ENCODE measurements around the gene TMEM132D.
"Not testable (repeated sequence)": the region's sequence is repeated elsewhere in the genome, so short reads cannot be mapped to it uniquely, and the experiment has no call there.

Gene TMEM132D

GRCh38 chr12:129076441-129077320 lies 827.1 kb downstream of the TMEM132D start:
- no peak for DNase-seq
- TF ChIP-seq GATA1 (IDR thresholded peaks at IDR 0.05; ENCODE audit: low read depth, low read length) (no peak), POLR2A (IDR thresholded peaks at IDR 0.05; ENCODE audit: low read length) (no peak)

- TF ChIP-seq POLR2A (IDR thresholded peaks at IDR 0.05; ENCODE audit: low read length) (no peak), GATA1 (IDR thresholded peaks at IDR 0.05; ENCODE audit: low read depth, low read length) (no peak)
Observed at GRCh38 chr12:129075460-129076208, 828.2 kb downstream of the TMEM132D start.

GRCh38 chr12:129074379-129074778 lies 829.4 kb downstream of the TMEM132D start:
- DNase-seq, result no peak
- TF ChIP-seq GATA1 (IDR thresholded peaks at IDR 0.05; ENCODE audit: low read depth, low read length) (no peak), POLR2A (IDR thresholded peaks at IDR 0.05; ENCODE audit: low read length) (no peak)

More at GRCh38 chr12:129075460-129076208, 828.2 kb downstream of the TMEM132D start:
- no peak for DNase-seq

GRCh38 chr12:129073157-129073915 lies 830.5 kb downstream of the TMEM132D start:
- DNase-seq, result no peak
- TF ChIP-seq GATA1 (IDR thresholded peaks at IDR 0.05; ENCODE audit: low read depth, low read length) (no peak), POLR2A (IDR thresholded peaks at IDR 0.05; ENCODE audit: low read length) (no peak)

GRCh38 chr12:129071362-129071761 lies 832.5 kb downstream of the TMEM132D start:
- TF ChIP-seq POLR2A (IDR thresholded peaks at IDR 0.05; ENCODE audit: low read length) (no peak), GATA1 (IDR thresholded peaks at IDR 0.05; ENCODE audit: low read depth, low read length) (no peak)
- no peak for DNase-seq

GRCh38 chr12:129069886-129070285 lies 833.9 kb downstream of the TMEM132D start:
- TF ChIP-seq GATA1 (IDR thresholded peaks at IDR 0.05; ENCODE audit: low read depth, low read length) (no peak), POLR2A (IDR thresholded peaks at IDR 0.05; ENCODE audit: low read length) (no peak)
- no peak for DNase-seq

- no peak for DNase-seq
- TF ChIP-seq GATA1 (IDR thresholded peaks at IDR 0.05; ENCODE audit: low read depth, low read length) (no peak), POLR2A (IDR thresholded peaks at IDR 0.05; ENCODE audit: low read length) (no peak)
Observed at GRCh38 chr12:129068684-129069083, 835.1 kb downstream of the TMEM132D start.

GRCh38 chr12:129067491-129067890 lies 836.3 kb downstream of the TMEM132D start:
- TF ChIP-seq GATA1 (IDR thresholded peaks at IDR 0.05; ENCODE audit: low read depth, low read length) (no peak), POLR2A (IDR thresholded peaks at IDR 0.05; ENCODE audit: low read length) (no peak)

GRCh38 chr12:129064209-129064855 lies 839.5 kb downstream of the TMEM132D start:
- no peak for DNase-seq
- TF ChIP-seq GATA1 (IDR thresholded peaks at IDR 0.05; ENCODE audit: low read depth, low read length), result no peak
- no peak for TF ChIP-seq POLR2A (IDR thresholded peaks at IDR 0.05; ENCODE audit: low read length)

More at GRCh38 chr12:129067491-129067890, 836.3 kb downstream of the TMEM132D start:
- DNase-seq, result no peak

GRCh38 chr12:129063600-129063999 lies 840.2 kb downstream of the TMEM132D start:
- no peak for DNase-seq
- TF ChIP-seq GATA1 (IDR thresholded peaks at IDR 0.05; ENCODE audit: low read depth, low read length) (no peak), POLR2A (IDR thresholded peaks at IDR 0.05; ENCODE audit: low read length) (no peak)

- no peak for DNase-seq
- TF ChIP-seq POLR2A (IDR thresholded peaks at IDR 0.05; ENCODE audit: low read length) (no peak), GATA1 (IDR thresholded peaks at IDR 0.05; ENCODE audit: low read depth, low read length) (no peak)
Observed at GRCh38 chr12:129053232-129053631, 850.6 kb downstream of the TMEM132D start.

- no peak for DNase-seq
- no peak for TF ChIP-seq POLR2A (IDR thresholded peaks at IDR 0.05; ENCODE audit: low read length)
- TF ChIP-seq GATA1 (IDR thresholded peaks at IDR 0.05; ENCODE audit: low read depth, low read length), result no peak
Observed at GRCh38 chr12:129052373-129052772, 851.5 kb downstream of the TMEM132D start.

- DNase-seq, result peak in 1 of 2 experiments; percentile 1
- TF ChIP-seq GATA1 (IDR thresholded peaks at IDR 0.05; ENCODE audit: low read depth, low read length), result no peak
- TF ChIP-seq POLR2A (IDR thresholded peaks at IDR 0.05; ENCODE audit: low read length), result no peak
Observed at GRCh38 chr12:129049917-129050316, 853.9 kb downstream of the TMEM132D start.

- DNase-seq, result not testable (repeated sequence)
Observed at GRCh38 chr12:129043334-129043733, 860.5 kb downstream of the TMEM132D start.

Measured in erythroblast (primary cell).